Measurements from ENCODE around the gene RGS9BP. TPM values are rescaled to one million over a fixed set of nuclear protein-coding genes. Genes with fewer than 3 reads are reported as not detected.
"Not testable (repeated sequence)": the region's sequence is repeated elsewhere in the genome, so short reads cannot be mapped to it uniquely, and the experiment has no call there.

RGS9BP gene
- total RNA-seq, 1 donor from 2014 or later, result not detected

- no peak overlapping the region for H3K27ac ChIP-seq
- peaks cover 2% of the 10 kb centered on the region for H3K27me3 Mint-ChIP-seq (ENCODE audit: insufficient read depth, low read depth)
- H3F3A ChIP-seq (ENCODE audit: low read depth), result no peaks in the 10 kb centered on the region
- no peak overlapping the region for H3K4me3 Mint-ChIP-seq
- H3K9me3 Mint-ChIP-seq, result peaks cover 4% of the 10 kb centered on the region
- peaks cover 2% of the 10 kb centered on the region for H3K4me1 Mint-ChIP-seq
- H3K36me3 Mint-ChIP-seq, result peaks cover 4% of the 10 kb centered on the region
- H2AFZ ChIP-seq (replicated peaks), result no peak overlapping the region
- DNase-seq (ENCODE audit: low spot score), result no peak
- no peaks in the 10 kb centered on the region for H3K27me3 ChIP-seq
- TF ChIP-seq CTCF (IDR thresholded peaks at IDR 0.05) (no peak), EZH2 (IDR thresholded peaks at IDR 0.05) (no peak), EZH2phosphoT487 (IDR thresholded peaks at IDR 0.05) (no peak)
- H4K20me1 ChIP-seq (ENCODE audit: low read depth), result no peaks in the 10 kb centered on the region
- no peaks in the 10 kb centered on the region for H3K36me3 ChIP-seq
- no peaks in the 10 kb centered on the region for H3K79me2 ChIP-seq (ENCODE audit: low read depth)
- no peaks in the 10 kb centered on the region for H3K9me3 ChIP-seq (ENCODE audit: low read depth)
- H3K9ac ChIP-seq, result no peak overlapping the region
- H3K4me2 ChIP-seq, result no peak overlapping the region
- H3K4me3 ChIP-seq, result no peak overlapping the region
- no peak overlapping the region for H3K27ac Mint-ChIP-seq
- H3K4me1 ChIP-seq, result no peaks in the 10 kb centered on the region
Measured at GRCh38 chr19:32711747-32712146, 36.1 kb downstream of the RGS9BP start.

- not testable (repeated sequence) for H3K27ac Mint-ChIP-seq, H3K36me3 Mint-ChIP-seq
Measured at GRCh38 chr19:32716203-32716602, 40.6 kb downstream of the RGS9BP start.

GRCh38 chr19:32717496-32717895 lies 41.8 kb downstream of the RGS9BP start:
- Histone ChIP-seq H3K9ac (no peak overlapping the region), H4K20me1 (ENCODE audit: low read depth) (no peaks in the 10 kb centered on the region), H3K36me3 (no peaks in the 10 kb centered on the region), H3K27ac (no peak overlapping the region), H3F3A (ENCODE audit: low read depth) (no peaks in the 10 kb centered on the region), H3K79me2 (ENCODE audit: low read depth) (no peaks in the 10 kb centered on the region), H3K4me1 (no peaks in the 10 kb centered on the region), H3K9me3 (ENCODE audit: low read depth) (no peaks in the 10 kb centered on the region), H3K27me3 (no peaks in the 10 kb centered on the region), H2AFZ (replicated peaks) (no peak overlapping the region), H3K4me3 (no peak overlapping the region), H3K4me2 (no peak overlapping the region)
- no peaks in the 10 kb centered on the region for H3K4me1 Mint-ChIP-seq
- H3K4me3 Mint-ChIP-seq, result no peak overlapping the region
- peaks cover 3% of the 10 kb centered on the region for H3K36me3 Mint-ChIP-seq
- TF ChIP-seq EZH2 (IDR thresholded peaks at IDR 0.05) (no peak), CTCF (IDR thresholded peaks at IDR 0.05) (no peak), EZH2phosphoT487 (IDR thresholded peaks at IDR 0.05) (no peak)
- peaks cover 2% of the 10 kb centered on the region for H3K9me3 Mint-ChIP-seq
- no peak for DNase-seq (ENCODE audit: low spot score)
- H3K27ac Mint-ChIP-seq, result no peak overlapping the region
- H3K27me3 Mint-ChIP-seq (ENCODE audit: insufficient read depth, low read depth), result peaks cover 5% of the 10 kb centered on the region

More at GRCh38 chr19:32716203-32716602, 40.6 kb downstream of the RGS9BP start:
- not testable (repeated sequence) for H3K27ac ChIP-seq; H3K27me3 ChIP-seq; H3K4me3 ChIP-seq; DNase-seq (ENCODE audit: low spot score); H3K9me3 Mint-ChIP-seq; H3K4me2 ChIP-seq; H3K9ac ChIP-seq; H4K20me1 ChIP-seq (ENCODE audit: low read depth); H2AFZ ChIP-seq (replicated peaks); H3K36me3 ChIP-seq; H3K9me3 ChIP-seq (ENCODE audit: low read depth); H3K4me3 Mint-ChIP-seq; H3K4me1 ChIP-seq; H3F3A ChIP-seq (ENCODE audit: low read depth); H3K27me3 Mint-ChIP-seq (ENCODE audit: insufficient read depth, low read depth); H3K4me1 Mint-ChIP-seq; H3K79me2 ChIP-seq (ENCODE audit: low read depth)

GRCh38 chr19:32718286-32718685 lies 42.6 kb downstream of the RGS9BP start:
- Mint-ChIP-seq H3K4me1 (no peaks in the 10 kb centered on the region), H3K9me3 (peaks cover 2% of the 10 kb centered on the region), H3K27ac (no peak overlapping the region), H3K36me3 (peaks cover 3% of the 10 kb centered on the region), H3K27me3 (ENCODE audit: insufficient read depth, low read depth) (peaks cover 5% of the 10 kb centered on the region), H3K4me3 (no peak overlapping the region)
- no peaks in the 10 kb centered on the region for H3K36me3 ChIP-seq
- no peak overlapping the region for H3K4me3 ChIP-seq
- H3K9ac ChIP-seq, result no peak overlapping the region
- no peak for DNase-seq (ENCODE audit: low spot score)
- H3K4me1 ChIP-seq, result no peaks in the 10 kb centered on the region
- H3K9me3 ChIP-seq (ENCODE audit: low read depth), result no peaks in the 10 kb centered on the region
- H2AFZ ChIP-seq (replicated peaks), result no peak overlapping the region
- no peaks in the 10 kb centered on the region for H3F3A ChIP-seq (ENCODE audit: low read depth)
- H3K27ac ChIP-seq, result no peak overlapping the region
- TF ChIP-seq CTCF (IDR thresholded peaks at IDR 0.05) (no peak), EZH2 (IDR thresholded peaks at IDR 0.05) (no peak), EZH2phosphoT487 (IDR thresholded peaks at IDR 0.05) (no peak)
- no peaks in the 10 kb centered on the region for H3K27me3 ChIP-seq
- H3K79me2 ChIP-seq (ENCODE audit: low read depth), result no peaks in the 10 kb centered on the region
- no peaks in the 10 kb centered on the region for H4K20me1 ChIP-seq (ENCODE audit: low read depth)
- H3K4me2 ChIP-seq, result no peak overlapping the region

Measured in neural progenitor cell (in vitro differentiated cells).